GM03348 (cell line): ENCODE results near the gene PON2.
"Not testable (repeated sequence)": the region's sequence is repeated elsewhere in the genome, so short reads cannot be mapped to it uniquely, and the experiment has no call there.

Experiments
- DNase-seq: peaks from one replicate; pipeline ENCODE4 v3.0.0; 2012; ENCODE audit warnings: low spot score

Gene PON2

DNA sequence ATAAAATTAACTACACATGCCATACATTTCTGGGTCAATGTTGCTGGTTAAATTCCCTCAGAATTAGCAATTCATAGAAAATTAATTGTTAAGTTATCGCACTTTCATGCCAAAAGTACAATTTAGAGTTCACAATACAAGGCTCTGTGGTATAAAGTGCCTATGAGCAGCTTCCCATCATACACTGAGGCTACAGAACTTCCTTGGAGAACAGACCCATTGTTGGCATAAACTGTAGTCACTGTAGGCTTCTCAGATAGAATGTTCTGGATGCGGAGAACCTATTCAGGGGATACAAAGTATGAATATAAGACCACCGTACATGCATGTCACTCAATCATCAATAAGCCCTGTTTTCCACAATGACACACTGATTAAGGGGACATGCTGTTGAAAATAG lies 29.6 kb downstream of the PON2 start:
- DNase-seq: no peak

DNA sequence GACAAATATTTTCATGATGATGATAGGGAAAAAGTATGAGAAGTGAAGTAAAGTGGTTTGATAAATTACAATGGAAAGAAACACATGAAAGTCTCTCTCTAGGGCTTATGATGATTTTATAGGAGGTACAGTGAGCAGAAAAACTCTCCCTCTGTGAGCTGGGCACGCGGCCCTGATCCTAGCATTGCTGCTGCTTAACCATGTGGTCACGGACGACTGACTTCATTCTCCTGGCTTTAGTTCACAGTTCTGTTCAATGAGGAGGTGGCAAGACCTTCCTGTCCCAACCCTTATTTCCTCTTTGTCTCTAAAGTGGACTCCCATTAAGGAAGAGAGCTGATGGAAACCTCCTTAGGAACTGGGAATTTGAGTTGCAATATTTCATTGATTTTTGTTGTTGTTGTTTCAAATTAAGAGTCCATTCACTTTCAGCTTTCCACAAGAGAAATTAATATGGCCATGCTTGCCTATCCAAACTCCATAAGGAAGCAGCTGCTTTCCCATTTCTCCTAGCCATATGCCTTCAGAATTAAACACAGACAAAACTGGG lies 30.4 kb downstream of the PON2 start:
- peak; percentile 9 for DNase-seq

- no peak for DNase-seq
These were observed 36.5 kb downstream of the PON2 start for GRCh38 chr7:95398155-95398940.

DNA sequence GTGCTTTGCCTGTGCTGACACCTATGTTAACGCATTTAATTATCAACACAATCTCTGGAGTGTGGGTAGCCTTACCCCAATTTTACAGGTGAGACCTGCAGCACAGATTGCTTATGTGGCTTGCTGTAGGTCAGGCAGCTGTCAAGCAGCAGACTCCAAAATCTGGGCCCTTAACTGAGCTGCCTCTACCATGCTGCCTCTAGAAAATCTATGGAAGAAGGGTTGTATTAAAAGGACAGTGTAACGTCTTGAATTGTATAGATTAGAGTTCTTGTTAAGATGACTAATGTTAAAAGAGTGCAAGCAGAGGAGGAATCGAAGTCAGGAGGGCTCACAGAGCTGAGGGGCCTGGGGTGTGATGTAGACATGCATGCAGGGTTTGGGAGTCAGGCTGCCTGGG lies 37.4 kb downstream of the PON2 start:
- DNase-seq: no peak

GRCh38 chr7:95396136-95397032 lies 38.4 kb downstream of the PON2 start, which contains the start of gene PON3:
TSS of gene PON3 (minus strand) at chr7:95396375. CDS start at chr7:95396350, 25 bp downstream.
- no peak for DNase-seq

- no peak for DNase-seq
These were observed 39.1 kb downstream of the PON2 start for GRCh38 chr7:95395755-95396135.

- DNase-seq: no peak
These were observed 40.5 kb downstream of the PON2 start for GRCh38 chr7:95394370-95394769.

GRCh38 chr7:95391761-95392160 lies 43.1 kb downstream of the PON2 start:
- no peak for DNase-seq

DNA sequence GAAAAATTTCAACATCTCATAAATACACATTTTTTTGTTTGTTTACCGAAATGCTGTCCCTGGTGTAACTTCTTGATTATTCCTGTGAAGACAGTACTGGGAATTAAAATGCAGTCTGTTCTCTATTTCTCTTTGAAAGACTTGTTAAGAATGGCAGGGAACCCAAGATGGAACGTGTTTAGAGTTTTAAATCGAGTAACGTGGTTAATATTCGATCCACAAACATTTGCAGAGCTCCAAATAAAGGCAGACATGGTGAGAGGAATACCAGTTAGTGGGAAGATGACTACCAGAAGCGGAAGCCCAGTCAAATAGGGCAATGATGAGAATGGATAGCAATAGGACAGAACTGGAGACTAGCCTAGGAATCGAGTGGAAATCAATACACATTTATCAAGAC lies 45.3 kb downstream of the PON2 start:
- DNase-seq: no peak

DNA sequence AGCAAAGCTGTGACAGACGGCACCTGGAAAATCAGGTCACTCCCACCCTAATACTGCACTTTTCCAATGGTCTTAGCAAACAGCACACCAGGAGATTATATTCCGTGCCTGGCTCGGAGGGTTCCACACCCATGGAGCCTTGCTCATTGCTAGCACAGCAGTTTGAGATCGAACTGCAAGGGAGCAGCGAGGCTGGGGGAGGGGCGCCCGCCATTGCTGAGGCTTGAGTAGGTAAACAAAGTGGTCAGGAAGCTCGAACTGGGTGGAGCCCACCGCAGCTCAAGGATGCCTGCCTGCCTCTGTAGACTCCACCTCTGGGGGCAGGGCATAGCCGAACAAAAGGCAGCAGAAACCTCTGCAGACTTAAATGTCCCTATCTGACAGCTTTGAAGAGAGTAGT lies 55.4 kb downstream of the PON2 start:
- not testable (repeated sequence) for DNase-seq

- no peak for DNase-seq
These were observed 58.0 kb downstream of the PON2 start for GRCh38 chr7:95376632-95377400.

- DNase-seq: no peak
These were observed 59.1 kb downstream of the PON2 start for GRCh38 chr7:95375591-95376257.

DNA sequence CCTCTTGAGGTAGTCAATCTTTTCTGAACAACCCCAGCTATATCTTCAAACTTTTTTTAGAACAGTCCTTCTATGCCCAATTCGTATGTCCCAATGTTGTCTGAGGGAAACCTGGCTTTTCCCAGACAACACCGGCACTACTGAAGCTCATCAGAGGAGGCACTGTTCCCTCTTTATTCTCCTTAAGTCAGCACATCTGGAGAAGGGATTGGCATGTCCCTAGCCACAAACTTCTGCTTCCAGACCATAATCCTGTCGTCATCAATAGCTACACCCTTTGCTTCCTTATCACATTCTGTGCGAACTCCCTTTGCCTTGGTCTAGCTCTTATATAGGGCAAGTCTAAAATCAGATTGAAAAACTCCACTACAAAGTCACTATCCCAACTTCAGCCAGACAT lies 61.5 kb downstream of the PON2 start:
- DNase-seq: no peak

GRCh38 chr7:95368235-95368634 lies 66.6 kb downstream of the PON2 start:
- no peak for DNase-seq

DNA sequence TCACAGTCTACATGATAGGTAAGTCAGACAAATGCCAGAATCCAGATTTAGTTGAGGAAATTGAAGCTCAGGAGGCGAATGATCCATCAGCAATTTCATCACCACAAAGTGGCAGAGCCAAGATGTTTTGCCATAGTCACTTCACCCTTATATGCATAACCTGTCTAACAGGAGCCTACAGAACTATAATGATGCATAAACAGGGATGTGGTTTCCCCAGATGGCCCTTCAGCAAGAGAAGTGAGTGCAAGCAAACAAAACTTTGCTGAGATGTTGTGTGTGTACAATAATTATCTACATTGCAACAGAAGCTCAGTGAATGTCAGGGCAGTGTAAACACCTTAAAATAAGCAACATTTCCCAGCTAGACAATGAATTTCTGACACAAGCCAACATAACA lies 67.2 kb downstream of the PON2 start:
- DNase-seq: no peak

- DNase-seq: no peak
These were observed 69.7 kb downstream of the PON2 start for GRCh38 chr7:95365151-95365550.

GRCh38 chr7:95357623-95358022 lies 77.2 kb downstream of the PON2 start:
- DNase-seq: no peak
